Hematopoietic multipotent progenitor cell treated with erythropoietin and hydrocortisone succinate and interleukin-3 and kit ligand, for 6 days (in vitro differentiated cells): Measurements from ENCODE around the gene ZFP92.

ENCODE experiments used
- DNase-seq: peaks from one replicate; pipeline ENCODE4 v3.0.0-alpha.2; 2015

Gene ZFP92

GRCh38 chrX:153409414-153410101 lies 1.7 kb upstream of the ZFP92 start:
- no peak for DNase-seq

GRCh38 chrX:153410373-153410772 lies 899 bp upstream of the ZFP92 start:
- DNase-seq, result no peak

GRCh38 chrX:153410888-153411254 lies 401 bp upstream of the ZFP92 start:
- no peak for DNase-seq

- DNase-seq, result no peak
Measured at GRCh38 chrX:153411988-153412574, 809 bp downstream of the ZFP92 start.

GRCh38 chrX:153412746-153413720 lies 1.8 kb downstream of the ZFP92 start:
- DNase-seq, result no peak

GRCh38 chrX:153413731-153414130 lies 2.5 kb downstream of the ZFP92 start:
- no peak for DNase-seq

GRCh38 chrX:153414856-153415510 lies 3.7 kb downstream of the ZFP92 start:
- DNase-seq, result no peak

GRCh38 chrX:153416781-153417450 lies 5.6 kb downstream of the ZFP92 start:
- no peak for DNase-seq

GRCh38 chrX:153417637-153418036 lies 6.4 kb downstream of the ZFP92 start:
- no peak for DNase-seq

GRCh38 chrX:153420851-153421599 lies 9.8 kb downstream of the ZFP92 start:
- DNase-seq, result no peak

- DNase-seq, result no peak
Measured at GRCh38 chrX:153421856-153422255, 10.6 kb downstream of the ZFP92 start.

- DNase-seq, result no peak
Measured at GRCh38 chrX:153423652-153424051, 12.4 kb downstream of the ZFP92 start.

GRCh38 chrX:153426204-153426603 lies 14.9 kb downstream of the ZFP92 start:
- no peak for DNase-seq

GRCh38 chrX:153430796-153431195 lies 19.5 kb downstream of the ZFP92 start:
- no peak for DNase-seq

GRCh38 chrX:153433161-153433680 lies 21.9 kb downstream of the ZFP92 start:
- no peak for DNase-seq

- no peak for DNase-seq
Measured at GRCh38 chrX:153433781-153434285, 22.6 kb downstream of the ZFP92 start.

GRCh38 chrX:153434801-153435200 lies 23.5 kb downstream of the ZFP92 start:
- DNase-seq, result no peak

GRCh38 chrX:153435845-153436244 lies 24.6 kb downstream of the ZFP92 start:
- DNase-seq, result no peak

- peak; percentile 43 for DNase-seq
Measured at GRCh38 chrX:153438532-153438931, 27.3 kb downstream of the ZFP92 start.

- DNase-seq, result no peak
Measured at GRCh38 chrX:153439977-153440376, 28.7 kb downstream of the ZFP92 start.

GRCh38 chrX:153440556-153441135 lies 29.4 kb downstream of the ZFP92 start:
- DNase-seq, result no peak
